Tibial artery (tissue), 4 donors: ENCODE results near the gene ALDOC.
A peak's percentile ranks its signal among the peaks of the same experiment; 100 is the strongest.
"Not testable (repeated sequence)": the region's sequence is repeated elsewhere in the genome, so short reads cannot be mapped to it uniquely, and the experiment has no call there.

Source experiments
- DNase-seq, 2 donors: peaks; one replicate each; pipeline ENCODE4 v3.0.0-alpha.2; 2019
- H3K27ac ChIP-seq, 2 donors: fragments of 200-600 bp; sonication (generic) in 1 of 2; 1 replicate in 1 of 2; 2 replicates in 1 of 2; pipeline ENCODE4 v1.5.1; 2018 to 2019; ENCODE audit warnings: mild to moderate bottlenecking in 1 of 2
- H3K27me3 ChIP-seq, 2 donors: fragments of 200-600 bp; sonication (generic) in 1 of 2; one replicate each; pipeline versions ENCODE4 v1.5.1 to v1.6.0; 2016 to 2019
- H3K36me3 ChIP-seq, 3 donors: fragments of 200-600 bp; sonication (generic) in 2 of 3; one replicate each; pipeline ENCODE4 v1.5.1; 2016 to 2019; ENCODE audit warnings: mild to moderate bottlenecking in 2 of 3
- H3K4me1 ChIP-seq, 4 donors: fragments of 200-600 bp; sonication (generic) in 2 of 4; 1 replicate in 3 of 4; 2 replicates in 1 of 4; pipeline ENCODE4 v1.5.1; 2016 to 2019
- H3K4me3 ChIP-seq, 2 donors: fragments of 200-600 bp; sonication (generic) in 1 of 2; 1 replicate in 1 of 2; 2 replicates in 1 of 2; pipeline ENCODE4 v1.5.1; 2018 to 2019; ENCODE audit warnings: mild to moderate bottlenecking in 2 of 2
- H3K9me3 ChIP-seq, 3 donors: fragments of 200-600 bp; sonication (generic) in 1 of 3; one replicate each; pipeline ENCODE4 v1.5.1; 2016 to 2019
- intact Hi-C: fragments of 100-400 bp; cut with DNase I; formaldehyde crosslinking; loops from one replicate; pipeline ENCODE4 v1.15.0; 2023; ENCODE audit warnings: low total_unique reads
- TF ChIP-seq, protein P1 (sequence below), 2 experiments: fragments of 200-600 bp in 1 of 2; fragments of 450-650 bp in 1 of 2; IDR thresholded peaks; one replicate each; pipeline ENCODE4 v1.5.1; 2017 to 2019; ENCODE audit warnings: antibody characterized with exemption in 2 of 2, mild to moderate bottlenecking in 1 of 2, moderate library complexity in 1 of 2

Gene ALDOC

DNA sequence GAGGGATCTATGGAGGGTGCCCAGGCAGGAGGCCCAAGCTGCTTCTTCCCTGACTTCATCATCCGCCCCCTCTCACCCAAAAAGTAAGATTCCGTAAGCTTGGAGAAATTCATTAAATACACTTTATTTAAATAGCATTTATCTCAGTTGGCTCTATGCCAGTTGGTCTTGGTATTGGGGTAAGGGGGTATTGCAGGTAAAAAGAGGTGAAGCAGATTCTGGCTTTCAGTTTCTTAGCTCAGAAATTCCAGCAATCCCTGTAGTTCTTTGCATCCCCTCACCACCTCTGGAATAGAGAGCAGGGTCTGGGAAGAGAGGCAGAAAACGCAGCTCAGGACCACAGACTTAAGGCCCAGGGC, 750 bp upstream of the ALDOC start:
- peaks cover 0 to 19% (median 8%) of the 10 kb centered on the region in 4 donors for H3K4me1 ChIP-seq
- no peak for DNase-seq
- peak overlapping the region in 1 of 2 donors; percentile 47 for H3K27ac ChIP-seq
- H3K36me3 ChIP-seq: no peaks in the 10 kb centered on the region
- H3K27me3 ChIP-seq: no peaks in the 10 kb centered on the region
- intact Hi-C loops: no loop called here
- TF ChIP-seq, protein P1, sequence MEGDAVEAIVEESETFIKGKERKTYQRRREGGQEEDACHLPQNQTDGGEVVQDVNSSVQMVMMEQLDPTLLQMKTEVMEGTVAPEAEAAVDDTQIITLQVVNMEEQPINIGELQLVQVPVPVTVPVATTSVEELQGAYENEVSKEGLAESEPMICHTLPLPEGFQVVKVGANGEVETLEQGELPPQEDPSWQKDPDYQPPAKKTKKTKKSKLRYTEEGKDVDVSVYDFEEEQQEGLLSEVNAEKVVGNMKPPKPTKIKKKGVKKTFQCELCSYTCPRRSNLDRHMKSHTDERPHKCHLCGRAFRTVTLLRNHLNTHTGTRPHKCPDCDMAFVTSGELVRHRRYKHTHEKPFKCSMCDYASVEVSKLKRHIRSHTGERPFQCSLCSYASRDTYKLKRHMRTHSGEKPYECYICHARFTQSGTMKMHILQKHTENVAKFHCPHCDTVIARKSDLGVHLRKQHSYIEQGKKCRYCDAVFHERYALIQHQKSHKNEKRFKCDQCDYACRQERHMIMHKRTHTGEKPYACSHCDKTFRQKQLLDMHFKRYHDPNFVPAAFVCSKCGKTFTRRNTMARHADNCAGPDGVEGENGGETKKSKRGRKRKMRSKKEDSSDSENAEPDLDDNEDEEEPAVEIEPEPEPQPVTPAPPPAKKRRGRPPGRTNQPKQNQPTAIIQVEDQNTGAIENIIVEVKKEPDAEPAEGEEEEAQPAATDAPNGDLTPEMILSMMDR (IDR thresholded peaks at IDR 0.05): no peak
- H3K4me3 ChIP-seq: no peak overlapping the region
- no peaks in the 10 kb centered on the region for H3K9me3 ChIP-seq

DNA sequence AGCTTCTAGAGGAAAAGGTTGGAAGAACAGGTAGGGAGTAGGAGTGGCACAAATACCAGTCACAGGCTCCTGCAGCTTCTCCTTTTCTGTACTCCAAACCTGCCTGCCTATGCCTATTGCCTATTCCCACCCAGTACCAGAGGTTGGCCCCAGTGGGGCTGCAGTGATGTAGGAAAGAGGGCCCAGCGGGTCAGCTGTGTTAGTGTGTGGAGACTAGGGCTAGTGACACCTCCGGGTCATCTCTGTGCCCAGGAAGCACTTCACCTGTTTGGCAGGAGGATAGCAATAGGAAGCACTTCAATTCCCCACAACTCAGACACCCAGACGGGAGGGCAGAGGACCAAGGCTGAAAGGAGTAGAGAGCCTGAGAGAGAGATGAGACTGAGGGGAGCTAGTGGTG, 679 bp downstream of the ALDOC start:
- H3K4me3 ChIP-seq, H3K27me3 ChIP-seq, H3K36me3 ChIP-seq, intact Hi-C loops, DNase-seq, H3K27ac ChIP-seq, H3K9me3 ChIP-seq: not testable (repeated sequence)
- H3K4me1 ChIP-seq: peaks cover 0 to 27% (median 13%) of the 10 kb centered on the region in 4 donors

DNA sequence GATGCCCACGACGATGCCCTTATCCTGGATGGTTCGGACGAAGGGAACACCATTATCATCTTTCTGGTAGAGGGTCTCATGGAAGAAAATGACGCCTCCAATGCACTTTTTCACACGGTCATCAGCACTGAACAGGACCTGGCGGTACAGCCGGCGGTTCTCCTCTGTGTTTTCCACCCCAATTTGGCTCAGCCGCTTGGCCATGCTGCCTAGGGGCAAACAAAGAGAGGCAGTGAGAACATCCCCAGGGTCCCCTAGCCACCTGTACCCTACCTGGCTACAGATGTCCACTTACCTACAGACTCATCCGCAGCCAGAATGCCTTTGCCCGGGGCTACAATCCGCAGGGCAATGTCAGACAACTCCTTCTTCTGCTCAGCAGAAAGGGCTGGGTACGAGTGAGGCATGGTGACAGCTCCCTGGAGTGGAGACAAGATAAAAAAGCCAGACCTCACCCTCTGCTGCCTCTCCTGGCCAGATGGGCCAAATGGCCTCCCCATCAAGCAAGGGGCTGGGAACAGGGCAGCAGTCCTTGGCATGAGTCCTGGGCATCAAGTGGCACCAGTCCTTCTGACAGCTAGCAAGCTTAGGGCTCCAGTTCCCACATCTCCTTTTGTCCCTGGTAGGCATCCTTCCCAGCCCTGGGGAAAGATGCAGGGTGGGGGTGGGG, 1.4 kb downstream of the ALDOC start:
- DNase-seq: no peak

DNA sequence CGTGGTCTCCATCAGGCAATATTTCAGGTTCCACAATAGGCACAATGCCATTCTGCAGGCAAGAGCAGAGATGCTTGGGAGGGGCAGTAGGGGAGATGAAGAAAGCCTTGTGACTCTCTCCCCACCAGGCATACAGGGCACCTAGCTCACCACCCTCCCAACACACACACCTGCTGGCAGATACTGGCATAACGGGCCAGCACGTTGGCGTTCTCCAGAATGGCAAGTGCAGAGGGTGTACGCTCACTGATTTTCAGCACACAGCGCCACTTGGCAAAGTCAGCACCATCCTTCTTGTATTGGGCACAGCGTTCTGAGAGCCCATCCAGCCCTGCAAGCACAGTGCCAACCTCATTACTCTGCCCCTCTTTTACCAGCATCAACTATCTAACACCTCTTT, 2.2 kb downstream of the ALDOC start:
- no peaks in the 10 kb centered on the region for H3K9me3 ChIP-seq
- intact Hi-C loops: no loop called here
- peaks cover 0 to 36% (median 24%) of the 10 kb centered on the region in 4 donors for H3K4me1 ChIP-seq
- no peak overlapping the region for H3K4me3 ChIP-seq
- DNase-seq: no peak
- no peaks in the 10 kb centered on the region for H3K27me3 ChIP-seq
- H3K27ac ChIP-seq: no peak overlapping the region
- no peaks in the 10 kb centered on the region for H3K36me3 ChIP-seq
- TF ChIP-seq, protein P1 (IDR thresholded peaks at IDR 0.05): no peak

More for the DNA sequence above, 1.4 kb downstream of the ALDOC start:
- TF ChIP-seq, protein P1 (IDR thresholded peaks at IDR 0.05): no peak
- no peaks in the 10 kb centered on the region for H3K9me3 ChIP-seq
- no peaks in the 10 kb centered on the region for H3K36me3 ChIP-seq
- H3K27me3 ChIP-seq: no peaks in the 10 kb centered on the region
- H3K4me3 ChIP-seq: no peak overlapping the region
- no peak overlapping the region for H3K27ac ChIP-seq
- intact Hi-C loops: no loop called here
- H3K4me1 ChIP-seq: peaks cover 0 to 29% (median 17%) of the 10 kb centered on the region in 4 donors

DNA sequence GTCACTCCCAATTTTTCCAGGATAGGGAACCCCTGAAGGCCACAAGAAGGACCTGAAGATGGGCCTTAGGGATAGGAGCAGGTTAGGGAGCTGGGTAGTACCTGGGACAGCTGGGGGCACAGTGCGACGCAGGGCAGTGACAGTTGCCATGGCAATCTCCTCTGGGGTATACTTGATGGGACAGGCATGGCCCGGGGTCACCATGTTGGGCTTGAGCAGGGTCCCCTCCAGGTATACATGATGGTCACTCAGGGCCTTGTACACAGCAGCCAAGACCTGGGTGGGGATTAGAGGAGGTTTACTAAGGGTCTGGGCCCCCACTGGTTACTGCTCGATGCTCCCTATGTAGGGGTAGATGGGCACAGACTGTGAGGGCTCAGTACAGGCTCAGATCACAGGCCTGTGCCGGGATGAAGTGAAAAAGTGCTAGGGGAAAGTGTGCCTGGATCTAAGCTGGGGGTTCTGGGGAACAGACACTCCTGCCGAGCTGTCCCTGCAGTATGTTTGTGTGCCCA, 2.7 kb downstream of the ALDOC start:
- Histone ChIP-seq H3K27ac (no peak overlapping the region), H3K27me3 (no peaks in the 10 kb centered on the region), H3K4me1 (peaks cover 0 to 37% (median 25%) of the 10 kb centered on the region in 4 donors), H3K4me3 (no peak overlapping the region), H3K9me3 (no peaks in the 10 kb centered on the region), H3K36me3 (no peaks in the 10 kb centered on the region)
- intact Hi-C loops: no loop called here
- TF ChIP-seq, protein P1 (IDR thresholded peaks at IDR 0.05): no peak
- no peak for DNase-seq

DNA sequence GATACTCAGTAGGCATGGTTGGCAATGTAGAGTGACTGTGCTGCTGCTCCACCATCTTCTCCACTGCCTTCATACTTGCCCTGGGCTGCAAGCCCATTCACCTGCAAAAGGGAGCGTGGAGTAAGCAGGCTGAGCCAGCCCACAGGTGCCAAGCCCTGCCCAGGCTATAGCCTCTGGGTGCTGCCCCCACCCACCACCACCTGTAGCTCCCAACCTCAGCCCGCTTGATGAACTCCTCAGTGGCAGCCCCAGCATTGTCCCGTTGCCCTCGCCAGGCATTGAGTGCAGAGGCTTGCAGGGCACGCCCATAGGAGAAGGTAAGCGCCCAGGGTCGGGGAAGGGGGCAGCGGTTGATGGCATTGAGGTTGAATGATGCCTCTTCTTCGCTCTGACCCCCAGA, 3.2 kb downstream of the ALDOC start:
- Histone ChIP-seq H3K27ac (no peak overlapping the region), H3K4me3 (no peak overlapping the region), H3K36me3 (no peaks in the 10 kb centered on the region), H3K9me3 (no peaks in the 10 kb centered on the region), H3K4me1 (peaks cover 0 to 37% (median 25%) of the 10 kb centered on the region in 4 donors), H3K27me3 (no peaks in the 10 kb centered on the region)
- TF ChIP-seq, protein P1 (IDR thresholded peaks at IDR 0.05): no peak
- intact Hi-C loops: no loop called here
- no peak for DNase-seq
